AG09309 (cell line): Measurements from ENCODE around the gene FRMD4A.

ENCODE experiments used
- DNase-seq: peaks from one replicate; pipeline ENCODE4 v3.0.0-alpha.2; 2010; ENCODE audit warnings: low read depth
- H3K4me3 ChIP-seq: 2 replicates; pipeline ENCODE4 v1.5.1; 2011; ENCODE audit warnings: mild to moderate bottlenecking, low read depth, low read length, moderate library complexity; ENCODE audit not compliant: control insufficient read depth
- TF ChIP-seq, protein P1 (sequence below): IDR thresholded peaks from 2 replicates; pipeline ENCODE4 v1.5.1; 2011; ENCODE audit warnings: mild to moderate bottlenecking, low read depth, low read length, inconsistent platforms; ENCODE audit not compliant: insufficient read depth, control insufficient read depth; ENCODE audit errors: missing control alignments

Gene FRMD4A

DNA sequence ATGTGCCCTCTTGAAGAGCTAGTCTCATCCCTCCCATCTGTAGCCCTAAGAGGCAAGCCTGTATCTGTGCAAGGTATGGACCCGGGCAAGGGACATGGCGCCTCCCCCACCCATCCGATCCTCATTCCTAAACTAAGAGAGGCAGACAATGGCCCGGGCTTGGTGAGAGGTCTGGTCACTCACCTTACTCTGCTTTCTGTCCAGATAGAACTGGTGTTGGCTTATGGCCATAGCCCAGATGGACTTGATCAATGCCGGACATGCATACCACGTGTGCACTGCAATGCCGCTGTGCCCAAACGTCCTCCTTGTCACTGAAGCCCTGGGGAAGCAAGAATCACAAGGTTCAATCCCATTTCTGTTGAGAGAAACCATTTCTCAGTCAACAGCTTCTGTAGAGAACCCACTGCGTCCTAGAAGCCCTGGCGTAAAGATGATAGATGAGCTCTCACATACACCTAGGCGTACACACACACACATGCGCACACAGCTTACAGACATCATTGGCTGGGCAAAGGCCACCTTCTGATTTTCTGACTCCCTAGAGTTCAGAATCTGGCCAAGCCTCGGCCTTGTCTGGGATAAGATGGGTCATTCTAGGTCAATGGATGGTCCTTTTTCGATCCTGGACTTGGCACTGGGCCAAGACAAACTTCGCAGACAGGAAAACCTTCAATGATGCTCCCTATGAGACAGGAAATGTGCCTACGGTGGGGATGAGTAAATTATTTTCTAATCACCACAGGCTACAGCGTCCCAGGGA lies 629.4 kb downstream of the FRMD4A start:
- no peak overlapping the region for H3K4me3 ChIP-seq
- TF ChIP-seq, protein P1, sequence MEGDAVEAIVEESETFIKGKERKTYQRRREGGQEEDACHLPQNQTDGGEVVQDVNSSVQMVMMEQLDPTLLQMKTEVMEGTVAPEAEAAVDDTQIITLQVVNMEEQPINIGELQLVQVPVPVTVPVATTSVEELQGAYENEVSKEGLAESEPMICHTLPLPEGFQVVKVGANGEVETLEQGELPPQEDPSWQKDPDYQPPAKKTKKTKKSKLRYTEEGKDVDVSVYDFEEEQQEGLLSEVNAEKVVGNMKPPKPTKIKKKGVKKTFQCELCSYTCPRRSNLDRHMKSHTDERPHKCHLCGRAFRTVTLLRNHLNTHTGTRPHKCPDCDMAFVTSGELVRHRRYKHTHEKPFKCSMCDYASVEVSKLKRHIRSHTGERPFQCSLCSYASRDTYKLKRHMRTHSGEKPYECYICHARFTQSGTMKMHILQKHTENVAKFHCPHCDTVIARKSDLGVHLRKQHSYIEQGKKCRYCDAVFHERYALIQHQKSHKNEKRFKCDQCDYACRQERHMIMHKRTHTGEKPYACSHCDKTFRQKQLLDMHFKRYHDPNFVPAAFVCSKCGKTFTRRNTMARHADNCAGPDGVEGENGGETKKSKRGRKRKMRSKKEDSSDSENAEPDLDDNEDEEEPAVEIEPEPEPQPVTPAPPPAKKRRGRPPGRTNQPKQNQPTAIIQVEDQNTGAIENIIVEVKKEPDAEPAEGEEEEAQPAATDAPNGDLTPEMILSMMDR = no peak
- no peak for DNase-seq

GRCh38 chr10:13700473-13701144 lies 630.1 kb downstream of the FRMD4A start:
- TF ChIP-seq, protein P1 = no peak
- DNase-seq = no peak
- H3K4me3 ChIP-seq = no peak overlapping the region

GRCh38 chr10:13699216-13699615 lies 631.5 kb downstream of the FRMD4A start:
- DNase-seq = no peak
- H3K4me3 ChIP-seq = no peak overlapping the region
- TF ChIP-seq, protein P1 = no peak

- no peak for DNase-seq
- H3K4me3 ChIP-seq = no peak overlapping the region
- TF ChIP-seq, protein P1 = no peak
Observed at GRCh38 chr10:13698217-13698616, 632.5 kb downstream of the FRMD4A start.

GRCh38 chr10:13696071-13696470 lies 634.7 kb downstream of the FRMD4A start:
- no peak for DNase-seq
- TF ChIP-seq, protein P1 = no peak
- H3K4me3 ChIP-seq = no peak overlapping the region

DNA sequence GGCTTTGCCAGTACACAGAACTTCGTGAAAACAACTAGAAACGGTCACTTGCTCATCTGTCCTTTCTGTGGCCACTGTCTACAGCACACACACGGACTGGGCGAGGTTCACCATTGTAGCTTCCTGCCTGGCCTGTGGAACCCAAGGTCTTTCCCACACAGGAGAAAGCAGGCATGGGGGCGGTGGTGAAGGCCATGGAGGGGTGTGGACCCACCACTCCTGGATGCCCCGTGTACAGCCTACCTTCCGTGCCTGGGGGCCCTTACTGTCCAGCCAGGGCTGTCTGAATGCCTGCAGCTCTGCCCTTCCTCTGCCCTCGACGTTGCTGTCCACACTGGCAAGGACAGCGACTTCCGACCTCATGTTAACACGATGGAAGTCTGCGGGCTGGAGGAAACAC lies 635.1 kb downstream of the FRMD4A start:
- no peak for DNase-seq

More for the DNA sequence above, 635.1 kb downstream of the FRMD4A start:
- TF ChIP-seq, protein P1 = no peak
- no peak overlapping the region for H3K4me3 ChIP-seq
